NB4 (cell line): ENCODE data around the gene HPCAL4.

Experiments used
- DNase-seq: peaks from one replicate; pipeline ENCODE4 v3.0.0; 2010; ENCODE audit warnings: low read depth
- H3K4me3 ChIP-seq: one replicate; pipeline ENCODE4 v1.5.1; 2011; ENCODE audit warnings: mild to moderate bottlenecking, low read depth, low read length, moderate library complexity
- MYC ChIP-seq: IDR thresholded peaks from 2 replicates; pipeline ENCODE4 v1.6.1; 2011; ENCODE audit warnings: low read depth, low read length
- POLR2A ChIP-seq: IDR thresholded peaks from 2 replicates; pipeline ENCODE4 v1.6.1; 2011; ENCODE audit warnings: mild to moderate bottlenecking; ENCODE audit not compliant: insufficient read length; ENCODE audit errors: extremely low read depth
- TF ChIP-seq, protein P1 (sequence below): IDR thresholded peaks from 2 replicates; pipeline ENCODE4 v1.6.1; 2011; ENCODE audit warnings: low read depth, low read length
- TF ChIP-seq, protein P2 (sequence below): IDR thresholded peaks from one replicate; pipeline ENCODE4 v1.5.1; 2012; ENCODE audit warnings: low read depth, low read length

Gene HPCAL4

DNA sequence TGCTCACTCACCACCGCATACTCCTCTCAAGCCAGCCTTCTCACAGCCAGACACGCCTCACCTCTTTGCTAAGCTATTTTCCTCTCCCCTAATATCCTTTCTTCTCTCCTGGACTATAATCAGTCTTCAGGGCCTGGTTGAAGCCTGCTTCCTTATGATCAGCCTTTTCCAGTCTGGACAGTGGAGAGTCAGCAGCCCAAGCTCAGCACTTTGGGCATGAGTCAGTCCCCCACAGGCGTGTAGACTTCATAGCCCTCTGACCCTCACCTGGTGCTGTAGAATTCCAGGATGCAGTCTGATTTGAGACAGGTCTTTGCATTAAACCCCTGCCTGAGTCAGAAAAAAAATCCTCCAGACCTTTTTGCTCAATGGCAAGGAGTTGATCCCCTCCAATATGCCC, 2.5 kb downstream of the HPCAL4 start:
- TF ChIP-seq, protein P1, sequence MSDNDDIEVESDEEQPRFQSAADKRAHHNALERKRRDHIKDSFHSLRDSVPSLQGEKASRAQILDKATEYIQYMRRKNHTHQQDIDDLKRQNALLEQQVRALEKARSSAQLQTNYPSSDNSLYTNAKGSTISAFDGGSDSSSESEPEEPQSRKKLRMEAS = no peak
- TF ChIP-seq MYC = no peak
- TF ChIP-seq, protein P2, sequence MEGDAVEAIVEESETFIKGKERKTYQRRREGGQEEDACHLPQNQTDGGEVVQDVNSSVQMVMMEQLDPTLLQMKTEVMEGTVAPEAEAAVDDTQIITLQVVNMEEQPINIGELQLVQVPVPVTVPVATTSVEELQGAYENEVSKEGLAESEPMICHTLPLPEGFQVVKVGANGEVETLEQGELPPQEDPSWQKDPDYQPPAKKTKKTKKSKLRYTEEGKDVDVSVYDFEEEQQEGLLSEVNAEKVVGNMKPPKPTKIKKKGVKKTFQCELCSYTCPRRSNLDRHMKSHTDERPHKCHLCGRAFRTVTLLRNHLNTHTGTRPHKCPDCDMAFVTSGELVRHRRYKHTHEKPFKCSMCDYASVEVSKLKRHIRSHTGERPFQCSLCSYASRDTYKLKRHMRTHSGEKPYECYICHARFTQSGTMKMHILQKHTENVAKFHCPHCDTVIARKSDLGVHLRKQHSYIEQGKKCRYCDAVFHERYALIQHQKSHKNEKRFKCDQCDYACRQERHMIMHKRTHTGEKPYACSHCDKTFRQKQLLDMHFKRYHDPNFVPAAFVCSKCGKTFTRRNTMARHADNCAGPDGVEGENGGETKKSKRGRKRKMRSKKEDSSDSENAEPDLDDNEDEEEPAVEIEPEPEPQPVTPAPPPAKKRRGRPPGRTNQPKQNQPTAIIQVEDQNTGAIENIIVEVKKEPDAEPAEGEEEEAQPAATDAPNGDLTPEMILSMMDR = no peak
- TF ChIP-seq POLR2A = no peak

DNA sequence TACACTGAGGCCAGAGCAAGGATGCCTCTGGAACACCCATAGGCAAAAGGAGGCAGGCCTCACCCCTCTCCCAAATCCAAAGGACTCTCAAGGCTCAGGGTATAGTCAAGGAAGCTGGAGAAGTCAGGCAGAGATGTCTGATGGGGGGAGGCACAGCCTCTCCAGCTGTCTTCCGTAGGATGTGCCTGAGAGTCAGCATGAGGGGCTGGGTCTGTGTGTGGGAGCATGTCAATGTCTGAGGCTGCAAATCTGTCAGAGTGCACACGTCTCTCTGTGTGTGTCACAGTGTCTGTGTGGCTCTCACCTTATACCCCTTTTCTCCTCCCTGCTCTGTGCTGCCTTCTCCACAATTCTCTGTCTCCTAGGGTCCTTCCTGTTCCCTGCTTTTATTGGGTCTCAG, 4.0 kb downstream of the HPCAL4 start:
- DNase-seq = no peak
- TF ChIP-seq, protein P1 = no peak
- TF ChIP-seq, protein P2 = no peak
- no peak for TF ChIP-seq POLR2A
- no peak for TF ChIP-seq MYC
- no peak overlapping the region for H3K4me3 ChIP-seq

More for the DNA sequence above, 2.5 kb downstream of the HPCAL4 start:
- no peak for DNase-seq
- H3K4me3 ChIP-seq = no peak overlapping the region

DNA sequence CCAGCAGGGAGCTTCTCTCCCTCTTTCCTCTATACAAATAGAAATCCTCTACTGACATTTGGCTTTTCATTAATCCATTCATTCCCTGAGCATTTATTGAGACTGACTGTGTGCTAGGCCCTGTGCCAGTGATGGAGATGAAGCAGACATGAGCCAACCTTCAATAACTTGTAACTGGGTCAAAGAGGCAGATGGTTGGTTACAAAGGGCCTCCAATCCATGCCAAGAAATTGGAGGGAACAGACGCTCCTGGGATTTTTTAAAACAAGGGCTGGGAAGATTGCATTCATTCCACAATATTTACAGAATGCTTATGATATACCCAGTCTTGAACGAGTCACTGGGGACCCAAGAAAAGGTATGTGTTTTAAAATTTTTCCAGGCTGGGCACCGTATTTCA, 6.2 kb downstream of the HPCAL4 start:
- TF ChIP-seq, protein P2 = no peak
- no peak for DNase-seq
- H3K4me3 ChIP-seq = no peak overlapping the region

DNA sequence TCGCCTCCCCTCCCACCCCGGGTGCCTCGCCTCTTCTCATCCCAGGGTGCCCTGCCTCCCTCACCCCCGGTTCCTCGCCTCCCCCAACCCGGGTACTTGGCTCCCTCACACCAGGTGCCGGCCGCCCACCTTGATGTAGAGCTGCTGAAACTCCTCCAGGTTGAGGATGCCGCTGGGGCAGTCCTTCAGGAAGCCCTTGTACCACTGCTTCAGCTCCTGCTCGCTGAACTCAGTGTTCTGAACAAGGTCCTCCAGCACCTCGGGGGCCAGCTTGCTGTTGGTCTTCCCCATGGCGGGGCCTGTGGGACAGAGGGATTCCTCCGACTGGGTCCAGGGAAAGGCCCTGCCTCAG, 6.9 kb downstream of the HPCAL4 start:
- TF ChIP-seq, protein P2 = no peak
- TF ChIP-seq POLR2A = no peak
- no peak for TF ChIP-seq MYC
- TF ChIP-seq, protein P1 = no peak
- no peak overlapping the region for H3K4me3 ChIP-seq
- no peak for DNase-seq

DNA sequence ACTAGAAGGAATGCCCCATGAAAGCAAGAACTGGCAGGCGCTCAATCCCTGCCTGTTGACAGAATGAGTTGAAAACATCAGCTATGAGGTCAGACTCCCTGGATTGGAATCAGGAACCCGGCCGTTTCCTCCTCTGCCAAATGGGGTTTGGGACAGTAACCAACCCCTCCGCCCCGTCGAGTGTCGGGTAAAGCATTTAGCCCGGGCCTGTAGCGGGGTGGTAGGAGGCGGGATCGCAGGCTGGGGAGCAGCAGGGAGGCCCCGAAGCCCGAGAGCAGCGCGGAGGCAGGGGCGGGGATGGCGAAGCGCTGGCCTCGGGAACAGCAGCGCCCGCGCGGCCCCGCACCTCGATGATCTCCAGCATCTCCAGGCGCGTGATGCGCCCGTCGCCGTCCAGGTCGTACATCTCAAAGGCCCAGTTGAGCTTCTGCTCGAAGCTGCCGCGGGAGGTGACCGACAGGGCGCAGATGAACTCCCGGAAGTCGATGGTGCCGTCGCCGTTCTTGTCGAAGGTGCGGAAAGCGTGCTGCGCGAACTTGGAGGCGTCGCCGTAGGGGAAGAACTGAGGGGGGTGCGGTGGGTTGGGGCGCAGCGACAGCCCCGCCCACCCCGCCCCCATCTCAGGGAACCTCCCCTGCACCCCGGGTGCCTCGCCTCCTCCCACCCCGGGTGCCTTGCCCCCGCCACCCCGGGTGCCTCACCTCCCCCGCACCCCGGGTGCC, 7.5 kb downstream of the HPCAL4 start:
- DNase-seq = no peak
- TF ChIP-seq, protein P1 = no peak

DNA sequence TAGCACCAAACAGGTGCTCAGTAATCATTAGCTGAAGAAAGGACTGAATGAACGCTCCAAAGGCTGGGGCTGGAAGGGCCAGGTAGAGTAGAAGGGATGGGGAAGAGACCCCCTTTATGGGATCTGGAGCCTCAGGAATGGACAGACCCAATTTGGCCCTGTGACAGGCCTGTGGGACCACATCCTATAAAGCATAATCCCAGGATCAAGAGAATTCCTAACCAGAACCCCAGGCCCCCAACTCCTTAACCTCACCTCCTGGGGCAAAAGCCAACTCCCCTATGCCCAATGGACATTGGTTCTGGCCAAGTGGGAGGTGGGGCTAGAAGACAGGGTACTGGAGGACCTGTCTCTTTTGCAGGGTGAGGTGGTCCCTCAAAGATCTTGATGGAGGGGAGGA, 9.2 kb downstream of the HPCAL4 start:
- TF ChIP-seq, protein P1 = no peak
- TF ChIP-seq, protein P2 = no peak
- TF ChIP-seq POLR2A = no peak
- no peak for TF ChIP-seq MYC
- no peak overlapping the region for H3K4me3 ChIP-seq

More for the DNA sequence above, 7.5 kb downstream of the HPCAL4 start:
- H3K4me3 ChIP-seq = no peak overlapping the region

More for the DNA sequence above, 9.2 kb downstream of the HPCAL4 start:
- no peak for DNase-seq
